ENCODE data around the gene C1orf232.

C1orf232 gene

DNA sequence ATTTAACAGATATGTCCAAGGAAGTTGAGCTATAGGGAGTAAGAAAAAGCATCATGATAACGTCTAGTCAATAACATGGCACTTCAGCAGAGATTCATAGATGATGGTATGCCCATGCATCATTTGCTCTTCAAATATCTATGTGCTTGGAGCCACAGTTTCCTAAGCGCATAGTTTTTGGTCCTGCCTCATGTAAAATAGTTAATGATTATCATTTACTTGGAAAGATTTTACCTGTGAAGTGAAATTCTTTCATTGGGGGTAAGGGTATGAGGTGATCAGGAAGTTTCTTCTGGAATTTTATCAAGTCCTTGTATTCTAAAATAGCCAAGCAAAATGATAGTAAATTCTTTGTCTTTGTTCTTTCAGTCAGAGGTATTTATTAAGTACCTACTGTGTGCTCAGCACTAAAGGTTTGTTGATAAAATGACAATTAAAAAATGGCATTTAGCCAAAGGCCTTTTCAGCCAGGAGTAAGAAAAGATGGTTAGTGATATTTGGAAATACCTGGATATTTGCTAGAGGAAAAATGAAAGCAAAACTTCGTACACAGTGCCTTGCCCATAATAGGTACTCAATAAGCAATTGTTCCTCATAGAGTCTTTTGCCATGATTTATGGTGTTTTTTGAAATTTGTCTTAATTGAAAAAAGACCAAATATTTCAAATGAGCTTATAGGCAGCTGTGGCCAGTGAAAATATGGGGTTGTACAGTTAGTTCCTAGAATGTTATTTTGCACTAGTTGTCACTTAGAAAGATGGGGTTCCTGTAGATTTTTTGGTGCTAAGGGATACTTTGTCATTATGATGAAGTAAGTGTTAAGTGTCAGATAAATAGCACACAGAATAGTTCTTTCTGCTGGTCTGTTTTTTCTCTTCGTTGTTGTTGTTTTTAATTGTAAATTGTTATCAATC is 44.1 kb downstream of the C1orf232 start:
- DNase-seq (ENCODE audit: low read depth in 2 of 2): no peak

DNA sequence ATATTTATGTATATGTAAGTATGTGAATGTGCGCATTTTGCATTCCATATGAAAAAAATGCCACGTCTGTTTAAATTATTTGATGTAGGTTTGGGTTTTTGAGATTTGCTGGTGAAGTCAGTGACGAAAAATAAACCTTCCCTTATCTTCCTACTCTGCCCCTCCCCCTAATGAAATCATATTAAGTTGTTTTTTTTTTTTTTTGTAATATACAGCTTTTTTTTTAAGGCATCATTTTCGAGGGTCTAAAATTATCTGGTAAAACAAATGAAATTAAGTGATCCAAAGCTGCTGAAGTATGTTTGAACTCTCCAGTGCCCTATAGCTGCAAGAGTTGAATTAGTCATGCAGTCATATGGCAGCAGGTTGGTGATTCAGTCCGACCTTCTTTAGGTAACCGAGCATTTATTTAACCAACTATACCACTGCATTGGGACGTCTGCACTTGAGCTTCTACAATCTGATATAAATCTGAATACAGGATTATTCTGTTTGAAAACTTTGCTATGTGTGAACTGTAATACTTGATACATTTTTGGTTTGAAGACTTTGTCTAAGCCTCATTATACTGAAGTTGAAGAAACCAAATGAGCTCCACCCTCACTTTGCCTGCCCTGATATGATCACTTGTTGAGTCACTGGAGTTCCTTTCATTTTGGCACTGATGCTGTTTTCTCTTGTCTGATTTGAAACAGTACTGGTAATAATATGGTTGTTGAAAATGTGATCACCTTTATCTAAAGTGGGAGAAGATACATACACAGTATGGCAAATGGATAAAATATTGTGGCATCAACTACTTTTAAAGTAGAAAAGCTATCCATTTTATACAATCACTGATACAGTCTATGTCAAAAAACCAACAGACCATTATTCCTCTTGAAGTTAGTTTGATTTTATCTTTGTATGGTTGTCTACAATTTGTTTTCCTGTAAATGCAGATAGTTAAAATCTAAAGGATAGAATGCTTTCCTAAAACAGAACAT is 45.5 kb downstream of the C1orf232 start:
- no peak for DNase-seq (ENCODE audit: low read depth in 2 of 2)

DNA sequence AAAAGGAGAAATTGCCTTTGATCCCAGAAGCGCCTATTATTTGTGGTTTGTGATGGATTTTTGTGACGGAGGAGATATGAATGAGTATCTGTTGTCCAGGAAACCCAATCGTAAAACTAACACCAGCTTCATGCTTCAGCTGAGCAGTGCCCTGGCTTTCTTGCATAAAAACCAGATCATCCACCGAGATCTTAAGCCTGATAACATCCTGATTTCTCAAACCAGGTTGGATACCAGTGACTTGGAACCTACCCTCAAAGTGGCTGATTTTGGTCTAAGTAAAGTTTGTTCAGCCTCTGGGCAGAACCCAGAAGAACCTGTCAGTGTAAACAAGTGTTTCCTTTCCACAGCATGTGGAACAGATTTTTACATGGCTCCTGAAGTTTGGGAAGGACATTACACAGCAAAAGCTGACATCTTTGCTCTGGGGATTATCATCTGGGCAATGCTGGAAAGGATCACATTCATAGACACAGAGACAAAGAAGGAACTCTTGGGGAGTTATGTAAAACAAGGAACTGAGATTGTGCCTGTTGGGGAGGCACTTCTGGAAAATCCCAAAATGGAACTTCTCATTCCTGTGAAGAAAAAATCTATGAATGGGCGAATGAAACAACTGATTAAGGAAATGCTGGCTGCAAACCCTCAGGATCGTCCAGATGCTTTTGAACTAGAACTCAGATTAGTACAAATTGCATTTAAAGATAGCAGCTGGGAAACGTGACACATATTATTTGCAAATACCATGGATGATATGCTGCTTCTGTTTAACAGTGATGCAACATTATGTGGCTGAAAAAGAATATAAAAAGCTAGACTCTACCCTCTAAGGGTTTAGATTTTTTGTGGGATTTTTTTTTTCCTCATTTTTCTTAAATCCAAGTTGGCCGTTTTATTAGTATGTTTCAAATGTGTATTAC is 46.6 kb downstream of the C1orf232 start:
- no peak for DNase-seq (ENCODE audit: low read depth in 2 of 2)

DNA sequence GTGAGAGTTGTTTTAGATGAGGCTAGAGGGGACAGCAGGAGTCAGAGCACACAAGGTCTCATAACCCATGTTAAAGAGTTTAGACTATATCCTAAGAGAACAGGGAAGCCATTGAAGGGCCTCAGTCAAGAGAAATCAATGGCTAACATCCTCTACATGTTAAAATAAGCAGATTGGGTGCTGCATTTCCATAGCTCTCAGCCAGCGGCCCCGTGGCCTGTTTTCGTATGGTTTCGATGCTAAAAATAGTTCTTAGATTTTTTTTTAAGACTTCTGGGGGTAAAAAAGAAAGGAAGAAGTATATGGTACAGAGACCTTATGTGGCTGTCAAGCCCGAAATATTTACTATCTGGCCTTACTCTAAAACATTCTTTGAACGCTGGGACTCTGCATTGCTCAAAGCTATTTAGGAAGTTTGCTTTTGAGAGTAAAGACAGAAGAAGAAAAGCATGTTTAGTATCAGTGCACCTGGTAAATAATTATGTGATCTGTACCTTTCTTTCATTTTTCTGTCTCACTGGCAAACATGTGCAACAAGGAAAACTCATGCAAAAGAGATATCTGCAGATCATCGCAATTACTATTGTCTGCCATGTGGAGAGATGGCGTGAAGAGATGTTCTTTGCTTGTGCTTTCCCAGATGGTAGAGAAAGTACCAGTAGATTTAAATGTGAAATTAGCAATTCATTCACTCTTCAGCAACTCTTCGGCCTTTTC is 48.7 kb downstream of the C1orf232 start:
- no peak for DNase-seq (ENCODE audit: low read depth in 2 of 2)

DNA sequence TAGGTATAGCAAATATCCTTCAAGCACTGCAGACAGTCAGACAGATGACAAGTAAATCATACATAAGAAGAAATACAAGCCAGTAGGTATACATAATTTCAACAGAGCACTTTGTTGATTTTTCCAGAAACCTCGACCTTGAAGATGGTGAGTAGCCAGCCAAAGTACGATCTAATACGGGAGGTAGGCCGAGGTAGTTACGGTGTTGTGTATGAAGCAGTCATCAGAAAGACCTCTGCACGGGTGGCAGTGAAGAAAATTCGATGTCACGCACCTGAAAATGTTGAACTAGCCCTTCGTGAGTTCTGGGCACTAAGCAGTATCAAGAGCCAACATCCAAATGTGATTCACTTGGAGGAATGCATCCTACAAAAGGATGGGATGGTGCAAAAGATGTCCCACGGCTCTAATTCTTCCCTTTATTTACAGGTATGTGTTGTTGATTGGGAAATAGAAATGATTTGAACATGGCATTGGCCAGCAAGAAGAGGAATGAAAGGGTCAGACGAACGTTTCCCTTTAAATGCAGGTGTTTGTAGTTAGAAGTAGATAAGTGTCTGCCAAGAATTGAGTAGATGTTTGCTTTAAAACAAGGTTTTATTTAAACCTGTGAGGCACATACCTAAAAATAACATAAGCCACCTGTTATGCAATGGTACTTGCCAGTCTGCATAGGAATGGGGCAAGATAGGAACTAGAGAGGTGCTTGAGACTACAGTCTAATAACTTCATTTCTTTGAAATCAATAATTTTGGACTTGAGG is 54.4 kb downstream of the C1orf232 start:
- no peak for DNase-seq (ENCODE audit: low read depth in 2 of 2)
